ENCODE results near the gene EPAS1.

DNA sequence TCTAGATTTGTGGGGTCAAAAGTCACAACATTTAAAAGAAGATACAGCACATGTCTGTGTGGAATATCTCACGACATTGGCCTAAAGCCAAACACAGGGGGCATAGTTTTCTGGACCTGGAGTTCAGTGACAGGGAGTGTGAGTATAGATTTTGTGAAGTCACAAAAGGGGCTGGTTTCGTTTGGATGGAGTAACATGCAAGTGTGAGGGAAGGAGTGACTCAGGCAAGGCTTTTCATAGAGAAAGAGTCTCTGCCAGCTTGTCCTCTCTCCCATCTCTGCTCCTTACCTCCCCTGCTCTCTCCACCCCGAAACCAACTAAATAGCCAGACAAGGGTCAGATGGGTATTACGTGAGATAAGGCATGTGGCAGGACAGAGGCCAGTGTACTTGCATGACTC lies 3.7 kb upstream of the EPAS1 start:
- TF ChIP-seq, protein P1, sequence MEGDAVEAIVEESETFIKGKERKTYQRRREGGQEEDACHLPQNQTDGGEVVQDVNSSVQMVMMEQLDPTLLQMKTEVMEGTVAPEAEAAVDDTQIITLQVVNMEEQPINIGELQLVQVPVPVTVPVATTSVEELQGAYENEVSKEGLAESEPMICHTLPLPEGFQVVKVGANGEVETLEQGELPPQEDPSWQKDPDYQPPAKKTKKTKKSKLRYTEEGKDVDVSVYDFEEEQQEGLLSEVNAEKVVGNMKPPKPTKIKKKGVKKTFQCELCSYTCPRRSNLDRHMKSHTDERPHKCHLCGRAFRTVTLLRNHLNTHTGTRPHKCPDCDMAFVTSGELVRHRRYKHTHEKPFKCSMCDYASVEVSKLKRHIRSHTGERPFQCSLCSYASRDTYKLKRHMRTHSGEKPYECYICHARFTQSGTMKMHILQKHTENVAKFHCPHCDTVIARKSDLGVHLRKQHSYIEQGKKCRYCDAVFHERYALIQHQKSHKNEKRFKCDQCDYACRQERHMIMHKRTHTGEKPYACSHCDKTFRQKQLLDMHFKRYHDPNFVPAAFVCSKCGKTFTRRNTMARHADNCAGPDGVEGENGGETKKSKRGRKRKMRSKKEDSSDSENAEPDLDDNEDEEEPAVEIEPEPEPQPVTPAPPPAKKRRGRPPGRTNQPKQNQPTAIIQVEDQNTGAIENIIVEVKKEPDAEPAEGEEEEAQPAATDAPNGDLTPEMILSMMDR (IDR thresholded peaks at IDR 0.05): no peak
- no peak for TF ChIP-seq POLR2A (IDR thresholded peaks at IDR 0.05)

Measured in uterus (tissue), 2 donors.